Breast epithelium (tissue), 4 donors: ENCODE data around the gene SVBP. TPM values are rescaled to one million over a fixed set of nuclear protein-coding genes. Genes with fewer than 3 reads are reported as not detected.

Experiments used
- DNase-seq, 2 donors: peaks; one replicate each; pipeline ENCODE4 v3.0.0-alpha.2; 2019; ENCODE audit warnings: low spot score in 2 of 2
- H3K27ac ChIP-seq, 2 donors: fragments of 200-600 bp; sonication (generic) in 1 of 2; one replicate each; pipeline ENCODE4 v1.5.1; 2016 to 2019; ENCODE audit warnings: mild to moderate bottlenecking in 1 of 2
- H3K27me3 ChIP-seq, 2 donors: fragments of 200-600 bp; sonication (generic) in 1 of 2; one replicate each; pipeline versions ENCODE4 v1.5.1 to v1.6.0; 2017 to 2019; ENCODE audit warnings: control low read depth in 1 of 2, mild to moderate bottlenecking in 1 of 2
- H3K36me3 ChIP-seq: fragments of 200-600 bp; one replicate; pipeline ENCODE4 v1.5.1; 2019
- H3K4me1 ChIP-seq, 2 donors: fragments of 200-600 bp; sonication (generic); one replicate each; pipeline ENCODE4 v1.5.1; 2016 to 2019; ENCODE audit warnings: control low read depth in 1 of 2
- H3K4me3 ChIP-seq, 3 donors: fragments of 200-600 bp; sonication (generic); 1 replicate in 2 of 3; 2 replicates in 1 of 3; pipeline ENCODE4 v1.5.1; 2016 to 2019; ENCODE audit warnings: mild to moderate bottlenecking in 3 of 3, moderate library complexity in 2 of 3
- H3K9me3 ChIP-seq, 2 donors: fragments of 200-600 bp; sonication (generic) in 1 of 2; one replicate each; pipeline ENCODE4 v1.5.1; 2016 to 2019; ENCODE audit warnings: control low read depth in 1 of 2
- CTCF ChIP-seq, 3 donors: fragments of 450-650 bp; IDR thresholded peaks; one replicate each; pipeline ENCODE4 v1.5.1; 2016 to 2017; ENCODE audit warnings: antibody characterized with exemption in 3 of 3, mild to moderate bottlenecking in 3 of 3, moderate library complexity in 3 of 3
- POLR2A ChIP-seq: fragments of 450-650 bp; IDR thresholded peaks from one replicate; pipeline ENCODE4 v1.6.1; 2016; ENCODE audit warnings: antibody characterized with exemption, mild to moderate bottlenecking, moderate library complexity
- POLR2AphosphoS5 ChIP-seq, 3 donors: sonication (generic); formaldehyde crosslinking; IDR thresholded peaks; one replicate each; pipeline ENCODE4 v1.6.1; 2017; ENCODE audit warnings: antibody characterized with exemption in 3 of 3
- intact Hi-C: fragments of 100-400 bp; cut with DNase I; formaldehyde crosslinking; loops from one replicate; pipeline ENCODE4 v1.15.1; 2023; ENCODE audit warnings: low total_unique reads
- total RNA-seq, 3 donors: library from RNA; depleted of rRNA; stranded (reverse); fragments of >200 nt; gene quantifications; one replicate each; pipeline ENCODE4 v1.1.0, GENCODE V29; 2016

SVBP gene
- total RNA-seq, 3 donors from 2014 or later: 21.7 to 31.5 (median 25.9) TPM

DNA sequence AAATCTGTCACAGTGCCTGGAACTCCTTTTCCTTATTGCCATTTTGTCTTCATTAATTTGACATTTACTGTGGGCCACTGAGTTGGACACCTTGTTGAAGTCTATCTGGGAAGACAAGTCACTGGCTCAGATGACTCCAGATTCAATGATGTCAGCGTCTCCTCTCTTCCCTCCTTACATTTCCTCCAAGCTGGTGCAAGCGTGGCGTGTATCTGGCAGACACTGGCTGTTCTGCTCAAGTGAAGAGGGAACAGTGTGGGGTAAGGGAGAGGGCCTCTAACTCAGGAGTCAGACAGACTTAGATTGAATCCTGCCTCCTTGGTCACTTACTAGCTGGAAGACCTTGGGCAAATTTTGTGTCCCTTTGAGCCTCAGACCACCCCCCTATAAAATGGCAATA is 20.5 kb upstream of the SVBP start:
- Histone ChIP-seq H3K9me3 (no peaks in the 10 kb centered on the region), H3K4me1 (no peaks in the 10 kb centered on the region), H3K27ac (no peak overlapping the region), H3K4me3 (no peak overlapping the region), H3K27me3 (no peaks in the 10 kb centered on the region), H3K36me3 (no peaks in the 10 kb centered on the region)
- TF ChIP-seq POLR2A: no peak
- DNase-seq: no peak
- intact Hi-C loops: no loop called here

DNA sequence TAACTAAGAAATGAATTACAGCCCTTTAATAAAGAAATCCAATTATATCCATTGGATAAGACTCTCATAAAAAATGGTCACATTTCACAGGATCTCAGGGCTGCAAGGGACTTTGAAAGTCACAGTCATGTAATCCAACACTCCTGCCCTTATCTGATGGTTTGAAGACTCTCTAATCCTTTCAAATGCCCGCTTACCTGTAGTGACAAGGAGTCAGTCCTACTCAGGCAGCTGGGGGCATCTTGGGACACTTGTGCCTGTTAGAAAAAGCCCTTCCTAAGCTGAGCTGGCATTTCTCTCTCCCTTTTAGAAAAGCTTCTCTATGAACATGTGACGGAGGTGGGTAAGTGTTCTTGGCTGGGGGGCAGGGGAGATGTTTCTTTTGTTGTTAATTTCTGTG is 18.2 kb upstream of the SVBP start:
- Histone ChIP-seq H3K9me3 (no peaks in the 10 kb centered on the region), H3K36me3 (no peaks in the 10 kb centered on the region), H3K27ac (no peak overlapping the region), H3K4me1 (no peaks in the 10 kb centered on the region), H3K4me3 (no peak overlapping the region), H3K27me3 (no peaks in the 10 kb centered on the region)
- intact Hi-C loops: no loop called here
- no peak for TF ChIP-seq POLR2A
- TF ChIP-seq POLR2AphosphoS5 (IDR thresholded peaks at IDR 0.05): no peak
- TF ChIP-seq CTCF (IDR thresholded peaks at IDR 0.05): no peak
- DNase-seq: no peak

- H3K9me3 ChIP-seq: no peaks in the 10 kb centered on the region
- DNase-seq: no peak
- no peak overlapping the region for H3K4me3 ChIP-seq
- no peaks in the 10 kb centered on the region for H3K27me3 ChIP-seq
- no peaks in the 10 kb centered on the region for H3K4me1 ChIP-seq
- H3K27ac ChIP-seq: no peak overlapping the region
- intact Hi-C loops: no loop called here
- H3K36me3 ChIP-seq: no peaks in the 10 kb centered on the region
- TF ChIP-seq POLR2AphosphoS5 (IDR thresholded peaks at IDR 0.05) (no peak), POLR2A (no peak), CTCF (IDR thresholded peaks at IDR 0.05) (no peak)
Observed at GRCh38 chr1:42834803-42835202, 17.6 kb upstream of the SVBP start.

DNA sequence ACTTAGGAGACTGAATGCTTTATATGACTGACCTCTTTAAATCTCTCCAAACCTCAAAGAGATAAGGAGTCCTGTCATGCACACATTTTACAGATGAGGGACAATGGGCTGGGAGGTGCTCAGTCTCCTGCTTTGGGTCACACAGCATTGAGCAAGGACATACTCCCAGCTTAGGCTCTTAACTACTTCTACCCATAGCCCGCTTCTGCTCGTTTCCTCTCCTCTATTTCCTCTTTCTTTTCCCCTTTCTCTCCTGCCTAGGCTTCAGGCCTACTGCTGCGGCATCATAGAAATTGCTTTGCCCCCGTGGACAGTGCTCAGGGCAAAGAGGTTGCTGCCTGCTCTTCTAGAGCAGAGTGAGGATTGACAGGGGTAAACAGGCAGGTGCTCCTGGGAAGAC is 16.8 kb upstream of the SVBP start:
- Histone ChIP-seq H3K4me1 (no peaks in the 10 kb centered on the region), H3K36me3 (no peaks in the 10 kb centered on the region), H3K4me3 (no peak overlapping the region), H3K27me3 (no peaks in the 10 kb centered on the region), H3K9me3 (no peaks in the 10 kb centered on the region), H3K27ac (no peak overlapping the region)
- intact Hi-C loops: no loop called here
- TF ChIP-seq CTCF (IDR thresholded peaks at IDR 0.05) (no peak), POLR2A (no peak), POLR2AphosphoS5 (IDR thresholded peaks at IDR 0.05) (no peak)
- DNase-seq: no peak

DNA sequence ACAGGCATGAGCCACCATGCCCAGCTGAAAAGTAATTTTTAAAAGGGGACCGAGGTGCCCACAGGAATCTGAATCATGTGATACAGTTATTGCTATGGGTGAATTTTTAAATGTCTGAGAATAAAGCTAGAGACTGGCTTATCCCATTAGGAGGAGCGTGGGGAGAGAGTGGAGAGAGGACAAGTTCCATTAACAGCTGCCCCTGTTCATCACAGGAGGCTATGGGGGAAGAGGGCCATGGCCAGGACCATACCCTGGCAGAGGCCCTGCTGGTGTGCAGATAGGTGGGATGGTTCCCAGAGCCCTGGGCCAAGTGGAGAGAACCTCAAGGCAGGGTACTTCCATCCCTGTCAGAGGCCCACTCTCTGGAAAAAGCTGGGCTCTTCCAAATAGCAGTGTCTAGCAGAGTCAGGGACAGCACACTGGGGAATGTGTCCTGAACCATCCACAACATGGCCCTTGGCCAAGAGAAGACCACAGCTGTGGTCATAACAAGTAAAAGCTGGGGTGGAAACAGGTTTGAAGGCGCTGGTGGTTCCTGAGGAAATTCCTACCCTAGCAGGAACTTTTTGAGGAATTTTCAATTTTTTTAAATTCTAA is 15.5 kb upstream of the SVBP start:
- Histone ChIP-seq H3K27me3 (no peaks in the 10 kb centered on the region), H3K4me3 (no peak overlapping the region), H3K27ac (no peak overlapping the region), H3K36me3 (no peaks in the 10 kb centered on the region), H3K4me1 (no peaks in the 10 kb centered on the region), H3K9me3 (no peaks in the 10 kb centered on the region)
- intact Hi-C loops: no loop called here
- DNase-seq: no peak
- no peak for TF ChIP-seq POLR2A
- no peak for TF ChIP-seq CTCF (IDR thresholded peaks at IDR 0.05)
- no peak for TF ChIP-seq POLR2AphosphoS5 (IDR thresholded peaks at IDR 0.05)

GRCh38 chr1:42831273-42831672 is 14.1 kb upstream of the SVBP start:
- TF ChIP-seq CTCF (IDR thresholded peaks at IDR 0.05) (no peak), POLR2A (no peak), POLR2AphosphoS5 (IDR thresholded peaks at IDR 0.05) (no peak)
- Histone ChIP-seq H3K4me1 (no peaks in the 10 kb centered on the region), H3K27ac (no peak overlapping the region), H3K36me3 (no peaks in the 10 kb centered on the region), H3K9me3 (no peaks in the 10 kb centered on the region), H3K27me3 (no peaks in the 10 kb centered on the region), H3K4me3 (no peak overlapping the region)
- intact Hi-C loops: no loop called here
- DNase-seq: no peak
